ENCODE results near the gene NOTUM. TPM values are rescaled to one million over a fixed set of nuclear protein-coding genes. Genes with fewer than 3 reads are reported as not detected.

Gene NOTUM
- total RNA-seq, 2 donors from 2014 or later: not detected

GRCh38 chr17:81911277-81911961, 49.6 kb downstream of the NOTUM start, which contains the start of gene PCYT2:
Gene PCYT2 (minus strand): TSS chr17:81911399. CDS start chr17:81911355, 44 bp downstream.
- Mint-ChIP-seq H3K4me3 (peak within 1 kb of the TSS; percentile 83), H3K36me3 (ENCODE audit: low read depth) (peaks cover 2% of the 10 kb centered on the region), H3K4me1 (peaks cover 10% of the 10 kb centered on the region), H3K27me3 (no peaks in the 10 kb centered on the region), H3K27ac (no peak within 1 kb of the TSS)
- no peaks in the 10 kb centered on the region for H3K9me3 ChIP-seq (ENCODE audit: control insufficient read depth, low read length, poor library complexity, severe bottlenecking)
- ATAC-seq (peak; percentile 96), DNase-seq (peak; percentile 88 to 95 (median 95))

DNA sequence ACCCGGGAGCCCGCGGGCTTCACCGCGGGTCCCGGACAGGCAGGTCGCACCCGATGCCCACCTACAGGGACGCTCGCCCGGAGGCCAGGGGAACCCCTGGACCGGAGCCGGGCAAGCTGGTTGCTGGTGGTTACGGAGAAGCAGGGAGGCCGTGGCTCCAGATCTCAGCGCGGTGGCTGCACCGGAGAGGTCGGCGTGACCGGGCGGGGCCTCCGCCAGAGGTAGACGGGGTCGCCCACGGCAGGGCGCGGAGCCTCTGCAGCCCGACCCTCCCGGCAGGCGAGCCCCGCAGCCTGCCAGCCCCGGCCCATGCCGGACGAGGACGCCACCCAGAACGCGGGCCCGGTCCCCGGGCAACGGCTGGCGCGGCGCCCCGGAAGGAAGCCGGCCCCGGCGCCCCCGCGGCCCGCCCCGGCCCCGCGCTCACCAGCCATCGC, 50.1 kb downstream of the NOTUM start:
- peaks cover 6% of the 10 kb centered on the region for H3K4me1 Mint-ChIP-seq
- H3K9me3 ChIP-seq (ENCODE audit: control insufficient read depth, low read length, poor library complexity, severe bottlenecking): no peaks in the 10 kb centered on the region
- peaks cover 2% of the 10 kb centered on the region for H3K36me3 Mint-ChIP-seq (ENCODE audit: low read depth)
- H3K27me3 Mint-ChIP-seq: no peaks in the 10 kb centered on the region
- no peak overlapping the region for H3K27ac Mint-ChIP-seq
- no peak for ATAC-seq
- DNase-seq: no peak
- H3K4me3 Mint-ChIP-seq: peak overlapping the region; percentile 80

- ATAC-seq: no peak
- H3K4me1 Mint-ChIP-seq: peaks cover 4% of the 10 kb centered on the region
Measured at GRCh38 chr17:81909966-81910839, 50.8 kb downstream of the NOTUM start.

DNA sequence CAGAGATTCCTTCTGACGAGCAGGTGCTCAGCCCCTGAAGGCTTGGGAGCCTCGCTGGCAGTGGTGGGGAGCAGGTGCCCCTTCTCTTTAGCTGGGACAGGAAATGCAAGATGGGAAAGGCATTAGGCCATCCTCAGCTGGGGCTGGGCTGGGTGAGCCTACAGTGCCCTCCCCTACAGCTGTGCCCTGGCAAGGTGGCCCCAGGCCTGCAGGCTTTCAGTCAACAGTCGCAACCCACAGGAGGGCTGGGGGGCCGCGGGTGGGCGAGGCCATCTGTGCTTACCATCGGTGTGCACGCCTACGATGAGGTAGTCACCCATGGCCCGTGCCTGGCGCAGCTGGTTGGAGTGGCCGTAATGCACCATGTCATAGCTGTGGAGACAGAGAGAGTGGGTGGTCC, 51.8 kb downstream of the NOTUM start:
- no peaks in the 10 kb centered on the region for H3K27me3 Mint-ChIP-seq
- no peak for ATAC-seq
- DNase-seq: no peak
- H3K4me1 Mint-ChIP-seq: peaks cover 4% of the 10 kb centered on the region
- H3K9me3 ChIP-seq (ENCODE audit: control insufficient read depth, low read length, poor library complexity, severe bottlenecking): no peaks in the 10 kb centered on the region
- H3K4me3 Mint-ChIP-seq: no peak overlapping the region
- H3K36me3 Mint-ChIP-seq (ENCODE audit: low read depth): peaks cover 2% of the 10 kb centered on the region
- no peak overlapping the region for H3K27ac Mint-ChIP-seq

More at GRCh38 chr17:81909966-81910839, 50.8 kb downstream of the NOTUM start:
- DNase-seq: no peak
- H3K27me3 Mint-ChIP-seq: no peaks in the 10 kb centered on the region
- peaks cover 2% of the 10 kb centered on the region for H3K36me3 Mint-ChIP-seq (ENCODE audit: low read depth)
- no peak overlapping the region for H3K27ac Mint-ChIP-seq
- no peaks in the 10 kb centered on the region for H3K9me3 ChIP-seq (ENCODE audit: control insufficient read depth, low read length, poor library complexity, severe bottlenecking)
- H3K4me3 Mint-ChIP-seq: peak overlapping the region; percentile 80

DNA sequence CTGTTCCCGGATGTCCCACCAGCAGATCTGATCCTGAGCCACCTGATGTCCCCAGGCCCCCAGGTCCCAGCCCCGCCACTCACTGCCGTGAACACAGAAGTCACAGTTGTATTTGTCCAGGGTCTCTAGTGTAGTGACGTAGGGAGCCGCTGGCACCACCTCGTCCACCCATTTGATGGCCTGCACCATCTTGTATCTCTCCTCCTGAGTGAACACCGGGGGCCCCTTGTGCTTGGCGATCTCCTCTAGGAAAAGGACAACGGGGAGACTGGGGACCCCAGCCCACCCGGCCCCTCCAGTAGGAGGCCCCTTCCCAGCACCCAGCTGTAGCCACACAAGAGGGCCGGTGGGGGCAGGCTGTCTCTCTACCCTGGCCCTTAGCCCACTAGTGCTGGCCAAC, 52.2 kb downstream of the NOTUM start:
- DNase-seq (no peak), ATAC-seq (no peak)
- no peaks in the 10 kb centered on the region for H3K9me3 ChIP-seq (ENCODE audit: control insufficient read depth, low read length, poor library complexity, severe bottlenecking)
- no peak overlapping the region for H3K4me3 Mint-ChIP-seq
- H3K27ac Mint-ChIP-seq: no peak overlapping the region
- no peaks in the 10 kb centered on the region for H3K27me3 Mint-ChIP-seq
- peaks cover 4% of the 10 kb centered on the region for H3K4me1 Mint-ChIP-seq
- H3K36me3 Mint-ChIP-seq (ENCODE audit: low read depth): peaks cover 4% of the 10 kb centered on the region

GRCh38 chr17:81907219-81908145, 53.5 kb downstream of the NOTUM start:
- Mint-ChIP-seq H3K27ac (no peak overlapping the region), H3K4me1 (peaks cover 4% of the 10 kb centered on the region), H3K4me3 (no peak overlapping the region), H3K27me3 (no peaks in the 10 kb centered on the region), H3K36me3 (ENCODE audit: low read depth) (peaks cover 2% of the 10 kb centered on the region)
- no peak for ATAC-seq
- no peak for DNase-seq
- H3K9me3 ChIP-seq (ENCODE audit: control insufficient read depth, low read length, poor library complexity, severe bottlenecking): no peaks in the 10 kb centered on the region

DNA sequence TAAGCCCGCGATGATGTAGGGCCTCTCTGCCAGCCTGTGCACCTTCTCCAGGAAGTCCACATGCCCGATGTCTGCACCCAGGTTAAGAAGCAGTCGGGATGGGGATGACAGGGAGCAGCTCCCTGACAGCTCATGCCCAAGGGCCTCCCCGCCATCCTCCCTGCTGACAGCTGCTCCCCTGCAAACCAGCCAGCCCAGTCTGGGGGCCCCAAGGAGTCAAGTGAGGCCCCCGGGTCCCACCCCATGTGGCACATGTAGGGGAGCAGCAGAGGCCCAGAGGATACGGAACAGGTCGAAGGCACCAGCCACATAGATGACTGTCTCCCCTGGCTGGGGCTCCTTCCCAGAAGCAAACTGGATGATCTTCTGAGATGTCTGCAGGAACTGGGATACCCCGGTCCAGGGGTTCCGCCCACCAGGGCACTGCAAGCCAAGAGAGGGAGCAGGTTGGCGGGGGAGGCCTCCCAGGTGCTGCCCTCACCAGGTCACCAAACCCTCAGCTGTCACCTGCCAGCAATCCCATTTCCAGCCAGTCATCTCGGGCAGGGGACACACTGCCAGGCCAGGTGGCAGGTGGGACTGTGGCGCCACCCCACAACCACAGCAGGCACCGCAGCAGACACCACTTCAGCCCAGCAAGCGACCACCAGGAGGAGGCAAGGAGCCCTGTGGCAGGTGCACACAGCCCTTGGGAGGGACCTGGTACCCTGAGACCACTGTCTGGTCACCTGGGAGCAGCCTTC, 54.3 kb downstream of the NOTUM start:
- Mint-ChIP-seq H3K36me3 (ENCODE audit: low read depth) (peaks cover 2% of the 10 kb centered on the region), H3K27me3 (no peaks in the 10 kb centered on the region), H3K4me3 (no peak overlapping the region), H3K27ac (no peak overlapping the region), H3K4me1 (peaks cover 3% of the 10 kb centered on the region)
- ATAC-seq (no peak), DNase-seq (no peak)
- H3K9me3 ChIP-seq (ENCODE audit: control insufficient read depth, low read length, poor library complexity, severe bottlenecking): no peaks in the 10 kb centered on the region

GRCh38 chr17:81905993-81906392, 55.0 kb downstream of the NOTUM start:
- Mint-ChIP-seq H3K27me3 (peaks cover 6% of the 10 kb centered on the region), H3K4me3 (no peak overlapping the region), H3K36me3 (ENCODE audit: low read depth) (peaks cover 2% of the 10 kb centered on the region), H3K4me1 (no peaks in the 10 kb centered on the region), H3K27ac (no peak overlapping the region)
- no peak for ATAC-seq
- no peaks in the 10 kb centered on the region for H3K9me3 ChIP-seq (ENCODE audit: control insufficient read depth, low read length, poor library complexity, severe bottlenecking)
- DNase-seq: no peak

DNA sequence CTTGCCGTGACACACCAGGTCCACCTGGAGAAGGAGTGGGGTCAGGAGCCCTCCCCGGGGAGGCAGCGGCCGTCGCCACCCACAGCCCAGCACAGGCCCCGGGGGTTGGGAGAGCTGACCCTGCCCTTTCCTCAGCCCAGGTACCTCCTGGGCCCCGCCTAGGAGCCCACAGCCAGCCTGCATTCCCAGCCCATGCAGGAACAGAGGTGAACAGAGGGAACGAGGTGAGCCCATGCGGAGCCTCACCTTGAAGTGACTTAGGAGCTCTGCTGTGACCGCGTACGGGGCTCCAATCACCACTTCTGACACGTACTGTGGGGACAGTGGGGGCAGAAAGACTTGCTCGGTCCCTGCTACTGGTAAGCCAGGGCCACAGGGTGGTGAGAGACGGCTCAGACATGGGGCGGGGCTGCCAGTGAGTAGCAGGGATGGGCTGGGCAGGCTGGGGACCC, 55.5 kb downstream of the NOTUM start:
- peaks cover 2% of the 10 kb centered on the region for H3K36me3 Mint-ChIP-seq (ENCODE audit: low read depth)
- no peak for DNase-seq
- no peak overlapping the region for H3K4me3 Mint-ChIP-seq
- H3K27ac Mint-ChIP-seq: no peak overlapping the region
- peaks cover 4% of the 10 kb centered on the region for H3K4me1 Mint-ChIP-seq
- peaks cover 11% of the 10 kb centered on the region for H3K27me3 Mint-ChIP-seq
- ATAC-seq: no peak
- H3K9me3 ChIP-seq (ENCODE audit: control insufficient read depth, low read length, poor library complexity, severe bottlenecking): no peaks in the 10 kb centered on the region

DNA sequence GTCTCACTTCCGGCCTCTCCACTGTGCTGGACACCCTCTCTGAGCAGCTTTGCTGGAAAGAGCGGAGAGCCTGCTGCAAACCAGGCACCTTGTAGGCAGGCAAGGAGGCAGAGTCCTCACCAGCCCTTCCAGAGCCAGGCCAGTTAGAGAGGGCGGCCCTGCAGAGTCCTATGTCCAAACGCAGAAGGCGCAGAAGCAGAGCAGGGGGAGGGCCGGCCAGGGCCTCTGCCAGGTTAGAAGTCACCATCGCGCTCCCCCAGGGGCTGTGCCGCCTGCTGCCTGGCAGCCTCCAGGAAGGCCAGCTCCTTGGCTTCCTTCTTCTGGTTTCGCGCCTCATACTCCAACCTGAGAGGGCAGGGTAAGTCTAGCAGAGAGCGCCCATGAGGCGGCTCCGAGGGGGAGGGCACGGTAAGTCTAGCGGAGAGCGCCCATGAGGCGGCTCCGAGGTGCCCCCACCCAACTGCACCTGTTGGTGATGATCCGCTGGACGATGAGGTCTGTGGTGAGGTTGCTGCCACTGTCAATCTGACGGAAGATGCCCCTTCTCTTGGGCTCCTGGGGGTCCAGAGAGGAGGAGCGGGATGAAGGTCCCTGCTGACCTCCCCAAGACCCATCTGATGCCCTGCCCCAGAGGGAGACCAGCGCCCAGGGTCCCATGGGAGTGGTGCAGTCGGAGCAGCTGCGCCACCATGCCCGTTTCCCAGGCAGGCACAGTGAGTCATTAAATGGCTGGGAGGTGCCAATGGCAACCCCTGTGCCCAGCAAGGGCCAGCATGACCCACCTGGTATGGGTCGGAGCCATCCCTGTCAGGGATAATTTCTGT, 56.2 kb downstream of the NOTUM start:
- H3K9me3 ChIP-seq (ENCODE audit: control insufficient read depth, low read length, poor library complexity, severe bottlenecking): no peaks in the 10 kb centered on the region
- Mint-ChIP-seq H3K36me3 (ENCODE audit: low read depth) (peaks cover 3% of the 10 kb centered on the region), H3K4me3 (no peak overlapping the region), H3K27ac (no peak overlapping the region), H3K27me3 (peaks cover 18% of the 10 kb centered on the region), H3K4me1 (peaks cover 4% of the 10 kb centered on the region)
- no peak for ATAC-seq
- no peak for DNase-seq

GRCh38 chr17:81903896-81904599, 56.9 kb downstream of the NOTUM start:
- H3K27me3 Mint-ChIP-seq: peaks cover 19% of the 10 kb centered on the region
- H3K4me1 Mint-ChIP-seq: peaks cover 4% of the 10 kb centered on the region
- H3K36me3 Mint-ChIP-seq (ENCODE audit: low read depth): peaks cover 3% of the 10 kb centered on the region
- H3K4me3 Mint-ChIP-seq: no peak overlapping the region
- ATAC-seq (no peak), DNase-seq (no peak)
- H3K9me3 ChIP-seq (ENCODE audit: control insufficient read depth, low read length, poor library complexity, severe bottlenecking): no peaks in the 10 kb centered on the region
- no peak overlapping the region for H3K27ac Mint-ChIP-seq
